Measurements from ENCODE around the gene SLC12A6. TPM values are rescaled to one million over a fixed set of nuclear protein-coding genes. Genes with fewer than 3 reads are reported as not detected.

Gene SLC12A6
- total RNA-seq, 2 donors from 2014 or later = 13.8 to 18.8 TPM

DNA sequence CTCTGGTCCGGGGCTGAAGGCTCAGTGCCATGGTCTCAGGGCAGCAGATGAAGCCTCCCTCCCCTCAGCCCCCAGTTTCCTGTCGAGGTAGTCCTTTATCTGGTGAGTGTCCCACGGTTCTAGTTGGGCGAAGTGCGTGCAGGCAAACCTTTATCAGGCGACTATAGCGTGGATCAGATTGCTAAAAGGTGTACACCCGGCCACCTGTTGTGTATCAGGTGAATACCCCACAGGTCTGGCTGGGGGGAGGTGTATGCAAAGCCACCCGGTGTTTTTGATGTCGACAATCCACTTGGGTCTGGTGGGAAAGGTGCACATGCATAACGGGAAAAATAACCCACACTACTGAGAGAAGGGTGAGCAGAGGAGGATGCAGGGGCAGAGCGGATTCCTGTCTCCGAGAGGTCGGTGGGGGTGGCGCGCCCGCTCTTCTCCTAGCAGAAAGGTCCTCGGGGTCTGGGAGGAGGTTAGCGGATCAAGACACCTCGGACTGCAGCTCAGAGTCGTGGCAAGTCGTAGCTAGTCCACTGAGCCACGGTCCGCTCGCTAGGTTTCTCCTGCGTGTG is 507 bp downstream of the SLC12A6 start:
- intact Hi-C loops (cut with DNase I) = no loop called here
- no peak for DNase-seq
- no peak for TF ChIP-seq CTCF (IDR thresholded peaks at IDR 0.05)
- Histone ChIP-seq H3K9me3 (no peaks in the 10 kb centered on the region), H3K9ac (ENCODE audit: low read depth in 2 of 2, low read length in 2 of 2) (peak overlapping the region; percentile 79 to 93), H3K36me3 (no peaks in the 10 kb centered on the region), H3K27ac (peak overlapping the region; percentile 86), H3K4me3 (peak overlapping the region; percentile 87), H3K4me1 (no peaks in the 10 kb centered on the region), H3K27me3 (no peaks in the 10 kb centered on the region)

- DNase-seq = no peak
- no peaks in the 10 kb centered on the region for H3K27me3 ChIP-seq
- H3K9me3 ChIP-seq = no peaks in the 10 kb centered on the region
- H3K4me3 ChIP-seq = peak overlapping the region; percentile 87
- intact Hi-C loops (cut with DNase I) = no loop called here
- no peaks in the 10 kb centered on the region for H3K36me3 ChIP-seq
- H3K9ac ChIP-seq (ENCODE audit: low read depth in 2 of 2, low read length in 2 of 2) = peak overlapping the region; percentile 79 to 93
- H3K4me1 ChIP-seq = no peaks in the 10 kb centered on the region
- TF ChIP-seq CTCF (IDR thresholded peaks at IDR 0.05) = no peak
- H3K27ac ChIP-seq = peak overlapping the region; percentile 86
Observed at GRCh38 chr15:34336231-34336990, 1.2 kb downstream of the SLC12A6 start.

DNA sequence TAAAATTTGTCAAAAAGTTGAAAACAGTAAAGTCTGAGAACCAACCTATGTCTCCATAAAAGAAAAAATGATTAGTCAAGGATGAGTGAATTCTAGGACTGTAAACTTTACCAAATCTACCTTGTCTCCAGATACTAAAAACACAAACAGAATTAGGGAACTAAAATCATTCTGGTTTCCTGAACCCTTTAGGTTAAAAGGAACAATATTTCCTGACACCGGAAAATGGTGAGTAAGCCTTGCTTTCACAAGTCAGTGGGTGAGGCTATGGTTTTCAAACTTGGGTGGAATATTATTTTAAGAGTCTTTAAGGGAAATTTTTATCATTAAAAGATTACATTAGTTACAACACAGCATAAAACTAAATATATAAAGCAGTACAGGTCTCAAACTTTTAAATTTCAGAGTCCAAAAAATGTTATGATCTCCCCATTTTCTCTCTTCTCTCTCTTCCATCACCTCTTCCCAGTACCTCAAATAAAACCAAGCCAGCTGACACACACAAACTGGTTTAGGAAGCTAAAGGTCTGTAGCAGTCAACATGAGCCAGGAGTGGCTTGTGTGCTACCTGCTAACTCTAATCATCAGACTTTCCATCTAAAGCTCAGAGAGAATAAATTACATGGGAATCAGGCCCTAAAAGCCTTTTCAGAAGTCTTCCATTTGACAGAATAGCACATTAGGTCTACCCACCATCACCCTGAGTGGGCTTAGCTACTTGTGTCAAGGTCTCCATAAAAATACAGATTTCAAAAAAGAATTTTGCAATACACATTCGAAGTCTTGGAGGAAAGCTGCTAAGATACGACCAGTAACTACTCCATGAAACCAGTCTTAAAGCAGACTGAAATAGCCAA is 2.2 kb downstream of the SLC12A6 start:
- Histone ChIP-seq H3K9ac (ENCODE audit: low read depth in 2 of 2, low read length in 2 of 2) (peak overlapping the region in 1 of 2 donors; percentile 1), H3K4me3 (no peak overlapping the region), H3K27ac (peak overlapping the region; percentile 86), H3K36me3 (no peaks in the 10 kb centered on the region), H3K4me1 (no peaks in the 10 kb centered on the region), H3K27me3 (no peaks in the 10 kb centered on the region), H3K9me3 (no peaks in the 10 kb centered on the region)
- no peak for DNase-seq
- intact Hi-C loops (cut with DNase I) = no loop called here
- no peak for TF ChIP-seq CTCF (IDR thresholded peaks at IDR 0.05)

- Histone ChIP-seq H3K4me3 (no peak overlapping the region), H3K36me3 (no peaks in the 10 kb centered on the region), H3K27ac (peak overlapping the region; percentile 39), H3K27me3 (no peaks in the 10 kb centered on the region), H3K9ac (ENCODE audit: low read depth in 2 of 2, low read length in 2 of 2) (no peak overlapping the region), H3K9me3 (no peaks in the 10 kb centered on the region), H3K4me1 (no peaks in the 10 kb centered on the region)
- intact Hi-C loops (cut with DNase I) = no loop called here
- no peak for TF ChIP-seq CTCF (IDR thresholded peaks at IDR 0.05)
- DNase-seq = no peak
Observed at GRCh38 chr15:34334672-34335071, 2.9 kb downstream of the SLC12A6 start.

GRCh38 chr15:34332553-34333120 is 4.9 kb downstream of the SLC12A6 start:
- Histone ChIP-seq H3K27ac (no peak overlapping the region), H3K4me3 (no peak overlapping the region), H3K36me3 (no peaks in the 10 kb centered on the region), H3K9ac (ENCODE audit: low read depth in 2 of 2, low read length in 2 of 2) (no peak overlapping the region), H3K4me1 (no peaks in the 10 kb centered on the region), H3K9me3 (no peaks in the 10 kb centered on the region), H3K27me3 (no peaks in the 10 kb centered on the region)
- TF ChIP-seq CTCF (IDR thresholded peaks at IDR 0.05) = no peak
- intact Hi-C loops (cut with DNase I) = no loop called here
- no peak for DNase-seq

All from colonic mucosa (tissue), 4 donors.